ENCODE results near the gene POLR3A. TPM values are rescaled to one million over a fixed set of nuclear protein-coding genes. Genes with fewer than 3 reads are reported as not detected.

Gene POLR3A
- total RNA-seq, 4 donors from 2014 or later: 8.3 to 13.5 (median 12.0) TPM

DNA sequence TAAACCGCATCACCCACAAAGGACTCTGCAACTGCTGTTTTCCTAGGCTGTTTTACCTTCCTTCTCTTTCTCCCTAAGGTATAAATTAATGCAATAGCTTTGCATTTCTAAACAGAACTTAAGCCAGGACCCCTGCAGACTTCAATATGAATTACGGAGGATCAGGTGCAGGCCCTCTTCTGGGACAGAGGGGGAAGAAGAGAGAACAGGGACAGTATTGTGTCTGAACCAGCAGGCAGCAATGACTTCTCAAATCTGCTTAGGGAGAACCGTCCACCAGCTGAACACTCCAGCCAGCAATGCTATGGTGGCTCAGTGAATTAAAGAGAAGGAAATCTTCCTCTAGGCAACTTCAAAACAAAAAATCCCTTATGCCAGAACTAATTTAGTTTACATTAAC, 35.7 kb downstream of the POLR3A start:
- TF ChIP-seq, protein P1, sequence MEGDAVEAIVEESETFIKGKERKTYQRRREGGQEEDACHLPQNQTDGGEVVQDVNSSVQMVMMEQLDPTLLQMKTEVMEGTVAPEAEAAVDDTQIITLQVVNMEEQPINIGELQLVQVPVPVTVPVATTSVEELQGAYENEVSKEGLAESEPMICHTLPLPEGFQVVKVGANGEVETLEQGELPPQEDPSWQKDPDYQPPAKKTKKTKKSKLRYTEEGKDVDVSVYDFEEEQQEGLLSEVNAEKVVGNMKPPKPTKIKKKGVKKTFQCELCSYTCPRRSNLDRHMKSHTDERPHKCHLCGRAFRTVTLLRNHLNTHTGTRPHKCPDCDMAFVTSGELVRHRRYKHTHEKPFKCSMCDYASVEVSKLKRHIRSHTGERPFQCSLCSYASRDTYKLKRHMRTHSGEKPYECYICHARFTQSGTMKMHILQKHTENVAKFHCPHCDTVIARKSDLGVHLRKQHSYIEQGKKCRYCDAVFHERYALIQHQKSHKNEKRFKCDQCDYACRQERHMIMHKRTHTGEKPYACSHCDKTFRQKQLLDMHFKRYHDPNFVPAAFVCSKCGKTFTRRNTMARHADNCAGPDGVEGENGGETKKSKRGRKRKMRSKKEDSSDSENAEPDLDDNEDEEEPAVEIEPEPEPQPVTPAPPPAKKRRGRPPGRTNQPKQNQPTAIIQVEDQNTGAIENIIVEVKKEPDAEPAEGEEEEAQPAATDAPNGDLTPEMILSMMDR (IDR thresholded peaks at IDR 0.05): no peak
- TF ChIP-seq POLR2A (IDR thresholded peaks at IDR 0.05): no peak
- peaks cover 5 to 78% (median 37%) of the 10 kb centered on the region in 3 donors for H3K36me3 ChIP-seq
- intact Hi-C loops (cut with DNase I): no loop called here

DNA sequence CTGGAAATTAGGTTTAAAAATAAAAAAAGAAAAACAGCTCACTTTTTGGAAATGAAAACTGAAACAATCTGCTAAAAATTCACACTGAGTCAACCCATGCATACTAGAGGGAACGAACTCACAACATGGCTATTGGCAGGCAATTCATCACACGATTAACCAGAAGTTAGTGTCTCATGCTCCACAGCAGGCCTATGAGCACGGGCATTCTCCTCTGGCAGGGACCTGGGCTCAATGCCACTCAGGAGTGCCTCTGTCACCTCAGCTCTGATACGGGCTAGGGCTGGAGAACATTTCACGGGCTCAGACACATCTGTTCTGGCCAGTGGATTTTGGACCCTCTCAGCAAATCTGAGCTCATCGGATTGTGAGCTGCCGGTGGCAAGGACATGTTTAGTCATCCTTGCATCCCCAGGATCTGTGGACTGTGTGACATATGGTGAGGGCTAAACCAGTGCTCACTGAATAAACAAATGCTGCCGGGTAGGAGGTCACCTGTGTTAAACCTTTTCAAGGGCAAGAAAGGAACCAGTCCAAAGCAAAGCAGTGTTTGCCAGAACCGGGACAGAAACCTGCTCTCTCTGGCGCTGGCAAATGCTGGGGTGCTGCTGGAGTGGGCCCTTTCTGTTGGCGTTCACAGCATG, 40.1 kb downstream of the POLR3A start:
- no peaks in the 10 kb centered on the region for H3K27me3 ChIP-seq
- intact Hi-C loops (cut with DNase I): no loop called here
- no peak for TF ChIP-seq POLR2A (IDR thresholded peaks at IDR 0.05)
- TF ChIP-seq, protein P1 (IDR thresholded peaks at IDR 0.05): no peak
- no peak for DNase-seq
- no peaks in the 10 kb centered on the region for H3K9me3 ChIP-seq
- H3K27ac ChIP-seq: no peak overlapping the region
- peaks cover 5 to 100% (median 61%) of the 10 kb centered on the region in 3 donors for H3K36me3 ChIP-seq
- no peak overlapping the region for H3K4me3 ChIP-seq
- 82 to 85% methylated on average over 10 to 11 of the region's 11 CpGs for WGBS, 2 donors
- peaks cover 0 to 10% (median 0%) of the 10 kb centered on the region in 3 donors for H3K4me1 ChIP-seq

More for the DNA sequence above, 35.7 kb downstream of the POLR3A start:
- DNase-seq: no peak
- H3K9me3 ChIP-seq: no peaks in the 10 kb centered on the region
- H3K27ac ChIP-seq: no peak overlapping the region
- no peak overlapping the region for H3K4me3 ChIP-seq
- no peaks in the 10 kb centered on the region for H3K27me3 ChIP-seq
- H3K4me1 ChIP-seq: no peaks in the 10 kb centered on the region
- 97 to 100% methylated on average over 3 of the region's 3 CpGs for WGBS, 2 donors

DNA sequence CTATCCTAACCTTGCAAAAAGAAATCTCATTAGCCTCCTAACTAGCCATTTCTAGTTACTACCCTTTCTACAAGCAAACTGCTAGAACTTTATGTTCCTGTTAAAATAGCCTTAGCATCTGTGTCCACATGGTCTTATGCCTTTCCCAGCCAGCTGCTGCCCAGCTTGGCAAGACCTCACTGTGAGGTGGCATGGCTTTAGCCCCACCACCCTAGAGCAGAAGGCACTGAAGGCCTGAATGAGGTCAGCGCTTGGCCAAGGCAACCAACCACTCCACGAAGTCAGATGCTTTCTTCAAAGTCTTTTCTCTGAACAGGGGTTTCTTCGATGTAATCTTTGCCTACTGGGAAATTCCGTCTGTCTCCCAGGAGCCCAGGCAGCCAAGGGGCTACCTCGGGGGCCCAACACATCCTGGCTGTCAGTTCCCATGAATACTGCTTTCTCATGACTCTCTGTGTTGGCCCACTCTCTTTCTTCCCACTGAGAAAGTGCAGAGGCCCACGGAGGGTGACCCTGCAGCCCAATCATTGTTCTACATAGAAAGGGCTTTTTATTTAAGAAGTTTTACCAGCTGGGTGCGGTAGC, 41.6 kb downstream of the POLR3A start:
- Histone ChIP-seq H3K4me3 (no peak overlapping the region), H3K9me3 (no peaks in the 10 kb centered on the region), H3K4me1 (peaks cover 0 to 14% (median 0%) of the 10 kb centered on the region in 3 donors), H3K27ac (no peak overlapping the region), H3K36me3 (peaks cover 5 to 100% (median 61%) of the 10 kb centered on the region in 3 donors), H3K27me3 (no peaks in the 10 kb centered on the region)
- 86 to 98% methylated on average over 5 to 6 of the region's 7 CpGs for WGBS, 2 donors
- intact Hi-C loops (cut with DNase I): no loop called here
- TF ChIP-seq, protein P1 (IDR thresholded peaks at IDR 0.05): no peak
- TF ChIP-seq POLR2A (IDR thresholded peaks at IDR 0.05): no peak
- DNase-seq: no peak

DNA sequence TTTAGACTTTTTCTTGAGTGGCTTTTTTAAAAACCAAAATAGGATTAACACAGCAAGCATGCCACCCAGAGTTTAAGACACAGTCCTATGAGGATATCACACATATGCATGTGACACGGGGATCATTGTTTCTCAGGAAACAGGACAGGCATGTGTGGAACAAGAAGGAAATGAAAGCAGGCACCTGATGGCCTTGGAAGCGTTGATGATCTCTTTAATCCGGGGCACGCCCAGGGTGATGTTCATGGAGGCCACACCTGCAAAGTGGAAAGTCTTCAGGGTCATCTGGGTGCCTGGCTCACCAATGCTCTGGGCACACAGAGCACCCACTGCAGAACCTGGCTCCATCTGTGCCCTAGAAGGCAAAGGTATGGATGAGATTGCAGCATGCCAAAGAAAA, 44.3 kb downstream of the POLR3A start:
- no peaks in the 10 kb centered on the region for H3K9me3 ChIP-seq
- no peak overlapping the region for H3K4me3 ChIP-seq
- peaks cover 9 to 98% (median 58%) of the 10 kb centered on the region in 3 donors for H3K36me3 ChIP-seq
- no peak for TF ChIP-seq POLR2A (IDR thresholded peaks at IDR 0.05)
- intact Hi-C loops (cut with DNase I): no loop called here
- no peak overlapping the region for H3K27ac ChIP-seq
- no peak for DNase-seq
- H3K4me1 ChIP-seq: peaks cover 0 to 14% (median 0%) of the 10 kb centered on the region in 3 donors
- 47 to 48% methylated on average over 3 to 4 of the region's 4 CpGs for WGBS, 2 donors
- no peaks in the 10 kb centered on the region for H3K27me3 ChIP-seq

DNA sequence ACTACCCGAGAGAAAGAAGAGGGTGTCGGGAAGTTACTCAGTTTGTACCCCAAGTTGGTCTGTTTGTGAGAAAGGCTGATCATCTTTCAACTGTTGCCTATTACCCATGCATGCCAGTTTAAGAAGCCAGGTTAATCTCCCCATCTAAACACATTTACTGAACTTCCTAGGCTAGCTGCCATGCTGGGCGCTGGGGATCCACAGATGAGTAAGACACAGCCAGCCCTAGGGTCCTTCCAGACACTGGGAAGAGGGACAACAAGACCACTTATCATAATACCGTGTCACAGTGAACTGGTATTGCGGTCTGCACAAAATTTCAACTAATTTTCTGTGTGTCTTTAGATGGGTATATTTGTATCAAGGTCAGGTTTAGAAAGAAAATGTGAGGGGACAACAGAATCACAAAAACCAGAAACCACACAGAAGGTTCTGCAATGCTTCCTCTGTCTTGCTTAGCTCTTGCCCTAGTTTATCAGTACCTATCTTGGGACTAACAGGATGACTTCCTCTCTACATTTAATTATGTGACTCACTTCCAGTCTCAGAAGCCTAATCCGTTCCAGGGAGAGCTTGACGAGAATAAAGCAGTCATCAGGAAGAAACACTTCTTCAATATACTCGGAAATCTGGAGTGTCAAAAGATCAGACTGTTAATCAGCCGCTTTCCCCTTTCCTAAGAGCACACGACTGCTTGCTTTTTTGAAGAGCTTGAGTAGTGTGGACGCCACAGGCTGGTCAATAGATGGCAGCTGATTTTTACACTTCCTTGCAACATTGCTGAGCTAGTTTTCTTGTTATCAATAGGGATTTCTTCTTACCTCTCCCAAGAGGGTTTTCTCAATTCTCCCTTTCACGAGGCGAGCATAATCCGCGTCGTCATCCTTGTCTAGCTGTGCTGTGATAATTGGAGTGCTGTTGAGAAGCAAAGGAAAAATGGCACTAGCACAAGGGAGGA, 45.7 kb downstream of the POLR3A start:
- Histone ChIP-seq H3K27ac (no peak overlapping the region), H3K4me1 (peaks cover 0 to 14% (median 0%) of the 10 kb centered on the region in 3 donors), H3K4me3 (no peak overlapping the region), H3K36me3 (peaks cover 19 to 98% (median 72%) of the 10 kb centered on the region in 3 donors), H3K27me3 (no peaks in the 10 kb centered on the region), H3K9me3 (no peaks in the 10 kb centered on the region)
- WGBS, 2 donors: 79 to 83% methylated on average over 16 of the region's 16 CpGs
- no peak for TF ChIP-seq POLR2A (IDR thresholded peaks at IDR 0.05)
- TF ChIP-seq, protein P1 (IDR thresholded peaks at IDR 0.05): no peak
- no peak for DNase-seq
- intact Hi-C loops (cut with DNase I): no loop called here

All from esophagus squamous epithelium (tissue), 5 donors.